ENCODE measurements around the gene POLR1D.

- TF ChIP-seq CTCF (IDR thresholded peaks at IDR 0.05) (no peak), EP300 (IDR thresholded peaks at IDR 0.05) (no peak), POLR2A (IDR thresholded peaks at IDR 0.05) (no peak)
Observed at GRCh38 chr13:27632648-27633047, 11.0 kb downstream of the POLR1D start.
